K562 (cell line): ENCODE measurements around the gene DPH5. TPM values are rescaled to one million over a fixed set of nuclear protein-coding genes. Genes with fewer than 3 reads are reported as not detected.
A peak's percentile ranks its signal among the peaks of the same experiment; 100 is the strongest.

Experiments
- ARID1B ChIP-seq: fragments of 450-650 bp; IDR thresholded peaks from 2 replicates; pipeline ENCODE4 v1.6.1; 2016; ENCODE audit warnings: antibody characterized with exemption, mild to moderate bottlenecking, inconsistent platforms
- CEBPB ChIP-seq: fragments of 450-650 bp; IDR thresholded peaks from 2 replicates; pipeline ENCODE4 v1.6.1; 2016; ENCODE audit warnings: missing genetic modification characterization, missing compliant biosample characterization
- CHD4 ChIP-seq: fragments of 200-600 bp; sonication (generic); IDR thresholded peaks from 3 replicates; pipeline ENCODE4 v1.6.1; 2012; ENCODE audit warnings: low read depth, mild to moderate bottlenecking, mixed read lengths, low read length, inconsistent platforms; ENCODE audit not compliant: insufficient read depth, insufficient replicate concordance, poor library complexity, severe bottlenecking
- CREB3 ChIP-seq: fragments of 450-650 bp; conservative IDR thresholded peaks from 2 replicates; pipeline ENCODE4 v1.6.1; 2016; ENCODE audit warnings: missing genetic modification characterization, low read depth, mild to moderate bottlenecking, missing compliant biosample characterization, moderate library complexity
- DIDO1 ChIP-seq: fragments of 450-650 bp; IDR thresholded peaks from 2 replicates; pipeline ENCODE4 v1.6.1; 2016; ENCODE audit warnings: low read depth, missing biosample characterization, missing genetic modification characterization
- ERF ChIP-seq: fragments of 450-650 bp; formaldehyde crosslinking; IDR thresholded peaks from 2 replicates; pipeline ENCODE4 v1.4.0; 2020; ENCODE audit warnings: mild to moderate bottlenecking, mixed read lengths
- HNRNPL ChIP-seq: fragments of 200-400 bp; formaldehyde crosslinking; IDR thresholded peaks from 2 replicates; pipeline ENCODE4 v1.6.1; 2017; ENCODE audit warnings: low read depth, mild to moderate bottlenecking, low read length
- MCM5 ChIP-seq: fragments of 450-650 bp; IDR thresholded peaks from 2 replicates; pipeline ENCODE4 v1.6.1; 2016; ENCODE audit warnings: low read depth
- MECOM ChIP-seq: fragments of 250-450 bp; sonication (Bioruptor Pico); IDR thresholded peaks from 2 replicates; pipeline ENCODE4 v1.8.0; 2022; ENCODE audit warnings: inconsistent platforms
- MEIS2 ChIP-seq: fragments of 450-650 bp; IDR thresholded peaks from 2 replicates; pipeline ENCODE4 v1.6.1; 2014; ENCODE audit warnings: mild to moderate bottlenecking; ENCODE audit not compliant: partially characterized antibody
- MYC ChIP-seq, 2 experiments: fragments of 250-450 bp in 1 of 2; sonication (Bioruptor Pico) in 1 of 2; IDR thresholded peaks; 2 replicates each; pipeline versions ENCODE4 v1.5.1 to v1.6.1; 2012 to 2021; ENCODE audit warnings: low read depth in 2 of 2, borderline replicate concordance in 1 of 2, improper control_type of control experiment in 1 of 2, low read length in 1 of 2, mild to moderate bottlenecking in 1 of 2, moderate library complexity in 1 of 2
- NFXL1 ChIP-seq: fragments of 450-650 bp; formaldehyde crosslinking; IDR thresholded peaks from 2 replicates; pipeline ENCODE4 v1.4.0; 2021; ENCODE audit warnings: mild to moderate bottlenecking
- PBX2 ChIP-seq, 2 experiments: IDR thresholded peaks in 1 of 2; conservative IDR thresholded peaks in 1 of 2; 2 replicates each; pipeline ENCODE4 v1.6.1; 2016; ENCODE audit warnings: low read depth in 2 of 2, mild to moderate bottlenecking in 1 of 2, missing compliant biosample characterization in 1 of 2, missing genetic modification characterization in 1 of 2, moderate library complexity in 1 of 2
- RFX7 ChIP-seq: fragments of 250-450 bp; sonication (Bioruptor Pico); IDR thresholded peaks from 2 replicates; pipeline ENCODE4 v1.5.1; 2021; ENCODE audit warnings: mild to moderate bottlenecking
- polyA plus RNA-seq, 8 experiments: library from polyadenylated mRNA; depleted of rRNA in 4 of 8; stranded (reverse) in 5 of 8; unstranded in 3 of 8; fragments of >200 nt; fragmentation: Nextera tagmentation in 2 of 8; fragmentation: Illumina TruSeq in 1 of 8; extraction: Ambion mirVana in 2 of 8; extraction: Trizol in 1 of 8; gene quantifications; 2 replicates each; pipeline versions ENCODE4 v1.2.1 to v1.2.3, GENCODE V29; 2011 to 2014; ENCODE audit warnings: inconsistent platforms in 1 of 8, missing spikeins in 1 of 8
- total RNA-seq, 7 experiments: library from RNA; depleted of rRNA in 6 of 7; stranded (reverse); fragments of >200 nt in 6 of 7; fragmentation: Illumina TruSeq in 2 of 7; extraction: Trizol in 2 of 7; gene quantifications; 2 replicates each; pipeline versions ENCODE4 v1.2.1 to v1.2.3, GENCODE V29; 2011 to 2021; ENCODE audit warnings: low replicate concordance in 1 of 7

DPH5 gene
- total and polyA plus RNA-seq, 9 of the 15 experiments (the other 6 are each of a cell fraction or from before 2014, with no cell fraction given) = 37.6 to 159 (median 89.7) TPM

- TF ChIP-seq RFX7 (CRISPR knock-in tag) (no peak), ERF (CRISPR knock-in tag) (no peak), ARID1B (0 out of 2 replicates have a peak, but pooled peaks have one; percentile 32), MYC (IDR thresholded peaks at IDR 0.05; ENCODE audit: low read depth, low read length) (no peak), MYC (CRISPR knock-in tag; IDR thresholded peaks at IDR 0.05; ENCODE audit: borderline replicate concordance, low read depth) (no peak), DIDO1 (tag) (no peak), CEBPB (tag) (no peak), MECOM (CRISPR knock-in tag) (no peak), PBX2 (CRISPR knock-in tag; IDR thresholded peaks at IDR 0.05; ENCODE audit: low read depth) (no peak), PBX2 (tag; conservative IDR thresholded peaks at IDR 0.05; ENCODE audit: low read depth) (peak; percentile 72), CHD4 (no peak), CREB3 (tag) (no peak), NFXL1 (no peak), MEIS2 (peak; percentile 40), MCM5 (no peak), HNRNPL (no peak)
Observed at GRCh38 chr1:100979631-100980030, 46.0 kb downstream of the DPH5 start (continued).
